Vagina (tissue), 2 donors: Measurements from ENCODE around the gene ANXA8.

ENCODE experiments used
- POLR2A ChIP-seq, 2 donors: fragments of 450-650 bp; IDR thresholded peaks; one replicate each; pipeline ENCODE4 v1.6.1; 2017; ENCODE audit warnings: antibody characterized with exemption in 2 of 2, mild to moderate bottlenecking in 2 of 2, moderate library complexity in 2 of 2
- TF ChIP-seq, protein P1 (sequence below), 3 experiments: fragments of 450-650 bp in 2 of 3; fragments of 200-600 bp in 1 of 3; sonication (generic) in 1 of 3; IDR thresholded peaks; one replicate each; pipeline ENCODE4 v1.5.1; 2017 to 2019; ENCODE audit warnings: antibody characterized with exemption in 3 of 3, mild to moderate bottlenecking in 2 of 3, moderate library complexity in 2 of 3

DNA sequence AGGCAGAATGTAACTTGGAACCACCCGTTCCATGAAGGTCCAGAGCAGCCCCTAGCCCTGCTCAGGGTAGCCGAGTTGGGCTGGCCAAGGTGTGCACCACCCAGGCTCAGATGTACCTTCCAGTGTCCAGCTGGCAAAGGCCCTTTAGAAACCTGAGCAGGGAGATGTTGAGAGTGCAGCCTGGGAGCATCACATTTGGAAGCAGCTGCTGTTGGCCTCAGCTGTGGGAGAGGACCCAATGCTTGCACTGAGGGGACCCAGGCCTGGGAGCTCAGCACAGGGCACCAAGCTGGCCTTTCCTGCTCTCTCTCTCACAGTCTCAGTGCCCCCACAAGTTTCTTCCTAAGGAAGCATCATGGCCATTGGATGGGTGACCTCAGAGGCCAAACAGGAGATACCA lies 33.5 kb downstream of the ANXA8 start:
- TF ChIP-seq, protein P1, sequence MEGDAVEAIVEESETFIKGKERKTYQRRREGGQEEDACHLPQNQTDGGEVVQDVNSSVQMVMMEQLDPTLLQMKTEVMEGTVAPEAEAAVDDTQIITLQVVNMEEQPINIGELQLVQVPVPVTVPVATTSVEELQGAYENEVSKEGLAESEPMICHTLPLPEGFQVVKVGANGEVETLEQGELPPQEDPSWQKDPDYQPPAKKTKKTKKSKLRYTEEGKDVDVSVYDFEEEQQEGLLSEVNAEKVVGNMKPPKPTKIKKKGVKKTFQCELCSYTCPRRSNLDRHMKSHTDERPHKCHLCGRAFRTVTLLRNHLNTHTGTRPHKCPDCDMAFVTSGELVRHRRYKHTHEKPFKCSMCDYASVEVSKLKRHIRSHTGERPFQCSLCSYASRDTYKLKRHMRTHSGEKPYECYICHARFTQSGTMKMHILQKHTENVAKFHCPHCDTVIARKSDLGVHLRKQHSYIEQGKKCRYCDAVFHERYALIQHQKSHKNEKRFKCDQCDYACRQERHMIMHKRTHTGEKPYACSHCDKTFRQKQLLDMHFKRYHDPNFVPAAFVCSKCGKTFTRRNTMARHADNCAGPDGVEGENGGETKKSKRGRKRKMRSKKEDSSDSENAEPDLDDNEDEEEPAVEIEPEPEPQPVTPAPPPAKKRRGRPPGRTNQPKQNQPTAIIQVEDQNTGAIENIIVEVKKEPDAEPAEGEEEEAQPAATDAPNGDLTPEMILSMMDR (IDR thresholded peaks at IDR 0.05) = no peak
- no peak for TF ChIP-seq POLR2A (IDR thresholded peaks at IDR 0.05)
